Activated CD4-positive, alpha-beta T cell treated with anti-CD3 and anti-CD28 coated beads, Interleukin-10, Interleukin-2, amounts not matched to agents 100 ng/mL and 50 ng/mL, durations not matched to agents 16 hours and 8 hours (primary cell): Measurements from ENCODE around the gene LDB3.

Experiments
- DNase-seq: peaks from one replicate; pipeline ENCODE4 v3.0.0-alpha.2; 2020

The LDB3 gene

DNA sequence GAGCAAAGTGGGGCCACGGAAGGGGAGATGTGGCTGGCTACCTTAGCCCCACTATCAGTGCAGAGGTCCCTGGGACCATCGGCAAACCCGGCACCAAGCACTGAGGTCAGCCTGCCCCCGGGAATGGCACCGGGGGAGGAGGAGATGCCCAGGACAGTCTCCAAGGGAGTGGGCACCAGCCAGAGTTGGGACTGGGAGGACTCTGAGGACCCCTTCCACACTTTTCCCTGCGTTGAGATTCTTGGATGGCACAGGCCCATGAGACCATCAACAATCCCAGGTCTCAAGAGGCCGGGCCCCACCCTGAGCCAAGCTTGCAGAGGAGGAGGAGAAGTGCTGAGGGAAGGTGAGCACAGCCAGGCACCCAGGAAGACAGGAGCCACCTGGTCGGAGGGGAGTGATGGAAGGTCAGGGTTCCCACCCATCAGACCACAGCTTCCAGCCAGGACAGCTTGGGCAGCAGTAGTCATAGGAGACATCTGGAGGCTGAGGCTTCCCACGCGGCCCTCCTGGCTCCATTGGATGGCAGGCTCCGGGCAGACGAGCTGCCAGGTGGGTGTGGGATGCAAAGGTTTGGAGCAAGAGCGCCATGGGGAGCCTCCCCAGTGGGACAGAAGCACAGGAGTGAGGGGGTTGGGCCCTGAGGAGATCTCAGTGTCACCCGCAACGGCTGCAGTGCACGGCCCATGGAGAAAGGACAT lies 16.5 kb upstream of the LDB3 start:
- no peak for DNase-seq

DNA sequence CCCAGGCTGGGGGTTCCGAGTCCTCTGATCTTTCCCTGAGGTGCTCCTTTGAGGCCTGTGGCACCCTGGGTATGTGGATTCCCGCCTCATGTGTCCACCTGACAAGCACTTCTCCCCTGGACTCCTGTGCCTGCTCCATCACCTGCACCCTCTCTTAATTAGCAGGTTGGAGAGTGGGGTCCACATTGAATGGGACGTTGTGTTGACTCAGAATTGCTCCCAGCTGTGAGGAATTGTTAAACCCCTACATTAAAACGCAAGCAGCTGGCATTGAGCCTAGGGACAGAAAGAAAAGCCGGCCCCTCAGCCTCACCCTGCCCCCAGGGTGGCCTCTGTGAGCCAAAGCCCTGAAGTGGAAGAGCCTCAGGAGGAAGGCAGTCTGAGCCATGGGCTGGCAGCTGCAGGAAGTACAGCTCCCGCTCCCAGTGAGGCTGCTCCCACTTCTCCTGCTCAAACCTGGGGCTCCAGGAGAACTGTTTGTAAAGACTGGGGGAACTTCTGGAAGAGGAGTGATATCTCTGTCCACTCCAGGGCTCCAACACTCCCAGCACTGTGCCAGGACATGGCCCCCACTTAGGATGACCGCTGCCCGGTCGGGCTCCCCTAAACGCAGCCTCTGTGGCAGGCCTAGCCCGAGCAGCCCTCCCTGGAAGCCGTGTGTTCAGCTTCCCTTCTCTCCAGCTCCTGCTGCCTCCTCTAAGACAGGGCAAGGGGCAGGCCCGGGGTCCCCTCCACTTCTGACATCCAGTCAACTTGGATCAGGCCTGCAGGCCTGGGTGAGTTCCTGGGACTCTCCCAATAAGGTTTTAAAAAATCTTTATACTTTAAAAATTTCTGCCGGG lies 15.7 kb upstream of the LDB3 start:
- DNase-seq, result no peak

DNA sequence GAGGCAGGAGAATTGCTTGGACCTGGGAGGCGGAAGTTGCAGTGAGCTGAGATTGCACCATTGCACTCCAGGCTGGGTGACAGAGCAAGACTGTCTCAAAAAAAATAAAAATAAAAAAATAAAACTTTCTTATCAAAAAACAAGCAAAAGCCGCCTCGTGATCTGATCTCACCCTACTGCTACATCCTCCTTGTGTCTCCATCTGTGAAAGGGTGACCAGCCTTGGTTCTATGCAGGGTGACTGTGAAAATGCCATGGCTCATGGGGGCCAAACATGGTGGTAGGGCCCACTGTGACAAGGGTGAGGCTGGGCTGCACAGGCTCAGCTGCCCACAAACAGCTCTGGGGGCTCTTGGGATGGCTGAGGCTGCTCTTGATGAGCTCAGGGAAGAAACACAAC lies 14.9 kb upstream of the LDB3 start:
- DNase-seq, result no peak

DNA sequence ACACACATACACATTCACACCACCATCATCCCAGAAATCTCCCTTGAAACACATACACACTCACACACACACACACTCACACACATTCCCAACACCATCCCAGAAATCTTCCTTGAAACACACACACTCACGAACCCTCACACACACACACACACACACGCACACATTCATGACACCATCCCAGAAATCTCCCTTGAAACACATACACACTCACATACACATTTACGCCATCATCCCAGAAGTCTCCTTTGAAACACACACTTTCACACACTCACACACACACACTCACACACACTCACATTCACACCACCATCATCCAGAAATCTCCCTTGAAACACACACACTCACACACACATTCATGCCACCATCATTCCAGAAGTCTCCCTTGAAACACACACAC lies 14.3 kb upstream of the LDB3 start:
- DNase-seq, result no peak

DNA sequence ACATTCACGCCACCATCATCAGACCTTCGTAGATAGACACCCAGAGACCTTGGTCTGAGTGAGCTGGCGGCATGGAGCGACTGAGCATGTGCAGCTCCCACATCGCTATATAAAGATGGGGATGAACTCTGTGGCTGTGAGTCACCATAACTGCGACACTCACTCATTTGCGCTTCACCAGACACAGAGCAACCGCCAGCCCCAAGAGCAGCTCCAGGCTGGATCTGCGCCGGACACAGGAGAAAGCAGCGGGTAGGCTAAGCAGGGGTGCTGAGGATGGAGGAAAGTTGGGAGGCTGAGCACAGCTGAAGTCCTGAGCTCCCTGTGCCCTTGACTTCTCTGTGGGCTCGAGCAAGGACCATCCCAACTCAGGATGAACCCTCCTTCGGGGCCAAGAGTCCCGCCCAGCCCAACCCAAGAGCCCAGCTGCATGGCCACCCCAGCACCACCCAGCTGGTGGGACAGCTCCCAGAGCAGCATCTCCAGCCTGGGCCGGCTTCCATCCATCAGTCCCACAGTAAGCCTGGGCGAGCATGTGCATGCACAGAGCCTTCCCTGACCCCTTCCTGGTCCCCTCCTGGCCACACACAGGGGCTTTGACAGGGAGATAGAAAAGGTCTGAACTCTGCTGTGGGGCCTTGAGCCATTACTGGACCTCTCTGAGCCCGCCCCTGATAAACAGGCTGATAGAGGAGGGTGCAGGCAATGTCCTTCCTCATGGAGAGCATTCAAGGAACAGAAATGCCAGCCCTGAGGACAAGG lies 13.7 kb upstream of the LDB3 start, which contains the start of gene OPN4:
OPN4 (plus strand) TSS at position 137 of the 762 bp plus-strand sequence; CDS start at position 374, 237 bp downstream.
- no peak for DNase-seq

DNA sequence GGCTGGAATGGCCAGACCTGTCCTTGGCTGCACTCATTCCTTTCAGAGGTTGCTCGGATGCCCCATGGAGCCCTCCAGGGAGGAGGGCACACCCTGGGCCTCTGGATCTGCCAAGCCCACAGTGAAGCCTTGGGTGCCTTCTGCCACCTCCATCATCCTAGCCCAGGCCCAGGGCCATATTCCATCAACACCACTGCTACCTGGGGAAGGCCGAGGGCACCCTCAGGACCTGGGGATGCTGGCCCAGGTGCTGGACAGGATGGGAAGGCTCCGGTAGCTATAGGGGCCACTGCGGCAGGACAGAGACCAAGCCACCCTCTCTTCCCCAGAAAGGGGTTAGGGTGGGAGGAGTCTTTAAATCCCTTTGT lies 13.2 kb upstream of the LDB3 start:
- DNase-seq, result no peak

DNA sequence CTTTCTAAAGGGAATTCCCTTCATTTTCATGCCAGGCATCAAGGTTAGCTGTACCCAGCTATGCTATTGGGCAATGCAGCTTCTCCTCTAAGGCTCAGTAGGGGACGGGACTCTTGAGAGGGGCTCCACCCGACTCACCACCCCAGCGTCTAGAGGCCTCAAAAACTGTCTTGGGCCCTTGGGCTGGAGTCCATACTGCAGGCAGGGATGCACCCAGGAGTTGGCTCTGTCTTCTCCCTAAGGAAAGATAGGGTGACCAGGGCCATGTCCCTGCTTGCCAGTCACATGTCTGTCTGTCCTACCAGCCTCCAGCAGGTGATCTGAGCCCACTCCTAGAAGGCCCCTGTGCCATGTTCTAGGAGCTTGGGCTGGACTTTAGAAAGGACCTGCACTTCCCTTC lies 12.7 kb upstream of the LDB3 start:
- DNase-seq, result no peak

DNA sequence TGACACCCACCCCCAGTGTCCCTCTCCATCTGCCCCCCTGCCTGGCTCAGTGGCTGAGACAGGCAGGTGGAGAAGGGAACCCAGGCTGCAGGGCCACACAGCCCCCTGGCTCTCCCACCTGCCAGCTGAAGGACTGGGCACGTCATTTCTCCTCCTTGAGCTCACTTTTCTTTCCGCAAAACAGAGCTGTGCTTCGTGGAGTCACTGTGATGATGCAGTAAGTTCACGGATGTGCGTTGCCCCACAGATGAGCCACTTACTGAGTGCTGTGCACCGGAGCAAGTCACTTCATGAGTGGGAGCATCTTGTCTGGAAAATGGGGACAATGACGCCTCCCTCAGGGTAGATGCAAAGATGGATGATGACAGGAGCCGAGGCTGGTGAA lies 11.3 kb upstream of the LDB3 start:
- no peak for DNase-seq

DNA sequence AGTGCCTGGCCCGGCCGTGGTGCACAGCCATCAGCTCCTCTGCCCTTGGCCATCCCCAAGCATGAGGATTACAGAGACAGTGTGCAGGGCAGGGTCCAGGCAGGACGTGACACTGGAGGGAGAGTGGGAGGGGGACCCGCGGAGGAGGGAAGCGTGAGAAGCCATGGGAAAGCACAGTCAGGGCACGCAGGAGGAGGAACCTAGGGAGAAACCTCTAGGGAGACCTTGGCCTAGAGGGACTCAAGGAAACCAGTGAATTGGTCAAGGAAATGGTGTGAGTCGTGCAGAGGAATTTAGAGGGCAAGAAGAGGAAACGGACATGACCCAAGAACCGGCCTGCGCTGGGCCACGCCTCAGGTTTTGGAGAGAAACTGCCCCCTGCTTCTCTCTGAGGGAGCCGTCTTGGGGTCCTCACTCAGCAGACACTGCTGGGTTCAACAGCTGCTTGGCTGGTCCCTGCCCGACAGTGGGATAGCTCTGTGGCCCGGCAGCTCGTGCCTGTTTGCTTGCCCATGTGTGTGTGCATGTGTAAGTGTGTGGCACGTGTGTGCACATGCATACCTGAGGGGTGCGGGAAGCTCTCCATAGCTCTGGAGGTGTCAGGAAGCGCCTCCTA lies 10.8 kb upstream of the LDB3 start:
- no peak for DNase-seq

DNA sequence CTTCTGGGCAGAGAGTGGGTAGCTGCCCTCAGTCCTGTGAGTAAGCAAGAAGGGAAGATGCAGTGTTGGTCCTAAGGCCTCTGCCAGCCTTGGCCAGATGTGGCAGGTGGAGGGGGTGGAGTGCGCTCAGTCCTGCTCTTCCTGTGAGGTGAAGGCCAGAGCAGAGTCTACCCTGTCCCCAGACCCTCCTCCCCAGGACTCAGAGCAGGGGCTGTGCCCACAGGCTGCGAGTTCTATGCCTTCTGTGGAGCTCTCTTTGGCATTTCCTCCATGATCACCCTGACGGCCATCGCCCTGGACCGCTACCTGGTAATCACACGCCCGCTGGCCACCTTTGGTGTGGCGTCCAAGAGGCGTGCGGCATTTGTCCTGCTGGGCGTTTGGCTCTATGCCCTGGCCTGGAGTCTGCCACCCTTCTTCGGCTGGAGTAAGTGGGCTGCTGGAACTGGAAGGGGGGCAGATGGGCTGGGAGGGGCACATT lies 10.0 kb upstream of the LDB3 start:
- no peak for DNase-seq

DNA sequence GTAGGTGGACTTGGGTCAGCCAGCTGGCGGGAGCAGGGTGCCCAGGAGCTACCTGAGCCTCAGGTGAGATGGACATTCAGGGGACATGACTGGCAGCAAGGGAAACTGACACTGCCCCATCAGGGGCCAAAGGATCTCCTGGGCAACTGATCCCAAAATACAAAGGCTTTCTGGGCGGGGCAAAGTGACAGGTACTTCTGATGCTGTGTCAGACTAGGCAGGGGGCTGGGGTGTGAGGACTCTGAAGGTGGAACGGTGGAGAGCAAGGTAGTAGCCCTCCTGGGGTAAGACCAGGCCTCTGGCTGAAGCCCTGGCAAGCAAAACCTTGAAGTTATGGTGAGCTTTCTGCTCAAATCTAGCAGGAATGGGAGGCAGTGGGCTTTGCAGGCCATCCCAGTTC lies 9.6 kb upstream of the LDB3 start:
- no peak for DNase-seq

DNA sequence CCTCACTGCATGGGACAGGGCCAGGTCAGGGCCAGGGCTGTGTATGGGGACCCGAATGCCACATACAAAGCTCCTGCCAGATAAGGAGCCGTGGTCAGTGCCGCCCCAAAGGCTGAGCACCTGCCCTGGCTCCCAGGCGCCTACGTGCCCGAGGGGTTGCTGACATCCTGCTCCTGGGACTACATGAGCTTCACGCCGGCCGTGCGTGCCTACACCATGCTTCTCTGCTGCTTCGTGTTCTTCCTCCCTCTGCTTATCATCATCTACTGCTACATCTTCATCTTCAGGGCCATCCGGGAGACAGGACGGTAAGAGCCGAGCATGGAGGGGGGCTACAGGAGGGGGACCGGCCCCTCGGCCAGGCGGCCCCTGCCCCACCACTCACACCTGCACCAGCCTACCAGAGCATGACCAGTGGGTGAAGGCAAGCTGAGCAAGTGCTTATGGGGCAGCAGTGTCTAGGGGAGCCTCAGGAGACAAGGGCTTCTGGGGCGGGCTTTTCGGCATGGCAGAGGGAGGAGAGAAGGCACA lies 9.1 kb upstream of the LDB3 start:
- no peak for DNase-seq

DNA sequence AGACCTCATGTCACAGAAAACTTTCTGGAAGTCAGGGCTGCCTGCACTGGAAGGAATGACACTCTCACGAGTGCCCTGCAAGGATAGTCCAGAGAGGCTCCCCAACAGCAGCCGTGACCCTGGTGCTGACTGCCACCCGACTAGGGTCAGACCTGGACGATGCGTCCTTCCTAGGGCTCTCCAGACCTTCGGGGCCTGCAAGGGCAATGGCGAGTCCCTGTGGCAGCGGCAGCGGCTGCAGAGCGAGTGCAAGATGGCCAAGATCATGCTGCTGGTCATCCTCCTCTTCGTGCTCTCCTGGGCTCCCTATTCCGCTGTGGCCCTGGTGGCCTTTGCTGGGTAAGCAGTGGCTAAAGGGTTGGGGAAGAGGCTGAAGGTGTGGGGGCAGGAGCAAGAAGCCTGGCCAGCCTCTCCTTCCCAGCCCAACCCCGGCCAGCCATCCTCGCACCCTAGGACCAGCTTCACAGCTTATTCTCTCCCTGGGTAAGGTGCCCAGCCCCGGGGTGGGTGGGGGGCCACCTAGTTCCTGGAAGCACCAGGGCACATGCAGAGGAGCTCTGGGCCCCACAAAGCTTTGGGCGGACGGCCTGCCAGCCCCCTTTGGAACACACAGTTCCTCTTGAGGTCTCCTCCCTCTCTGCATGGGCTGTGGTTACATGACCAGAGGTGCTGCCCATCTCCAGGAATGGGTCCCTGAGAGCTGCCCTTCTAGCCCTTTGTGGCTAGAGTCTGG lies 8.4 kb upstream of the LDB3 start:
- no peak for DNase-seq

DNA sequence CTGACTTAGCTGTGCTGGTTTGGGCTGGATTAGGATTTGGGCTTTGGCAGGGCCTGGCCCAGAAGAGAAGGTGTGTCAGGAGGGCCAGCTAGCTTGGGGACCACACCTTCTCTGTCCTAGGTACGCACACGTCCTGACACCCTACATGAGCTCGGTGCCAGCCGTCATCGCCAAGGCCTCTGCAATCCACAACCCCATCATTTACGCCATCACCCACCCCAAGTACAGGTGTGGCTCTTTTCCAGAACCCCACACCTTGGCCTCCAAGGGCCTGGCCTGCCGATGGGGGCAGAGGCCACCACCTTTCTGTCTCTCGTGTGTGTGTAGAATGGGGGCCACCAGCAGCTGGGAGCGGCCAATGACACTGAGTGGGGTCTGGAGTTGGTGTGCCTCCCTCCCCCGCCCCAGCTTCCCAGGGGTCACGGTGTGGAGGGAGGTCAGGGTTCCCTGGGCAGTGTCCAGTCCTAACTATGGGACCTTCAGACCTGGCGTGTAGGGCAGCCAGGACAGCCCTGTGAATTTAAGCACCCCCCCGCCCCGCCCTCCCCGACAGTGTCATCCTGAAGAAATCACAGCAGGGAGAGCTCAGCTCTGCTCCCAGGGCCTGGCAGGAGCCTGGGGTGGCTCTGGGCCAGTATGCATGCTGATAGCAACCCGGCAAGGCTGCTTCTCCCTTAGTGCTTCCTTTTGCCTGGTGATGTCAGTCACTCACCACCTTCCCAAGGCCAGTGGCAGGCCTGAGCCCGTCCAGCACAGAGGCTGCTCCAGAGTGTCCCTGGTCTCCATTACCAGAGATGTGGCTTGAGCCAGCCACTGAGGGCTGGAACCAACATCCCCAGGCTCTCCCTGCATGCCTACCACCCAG lies 6.9 kb upstream of the LDB3 start:
- DNase-seq, result no peak

DNA sequence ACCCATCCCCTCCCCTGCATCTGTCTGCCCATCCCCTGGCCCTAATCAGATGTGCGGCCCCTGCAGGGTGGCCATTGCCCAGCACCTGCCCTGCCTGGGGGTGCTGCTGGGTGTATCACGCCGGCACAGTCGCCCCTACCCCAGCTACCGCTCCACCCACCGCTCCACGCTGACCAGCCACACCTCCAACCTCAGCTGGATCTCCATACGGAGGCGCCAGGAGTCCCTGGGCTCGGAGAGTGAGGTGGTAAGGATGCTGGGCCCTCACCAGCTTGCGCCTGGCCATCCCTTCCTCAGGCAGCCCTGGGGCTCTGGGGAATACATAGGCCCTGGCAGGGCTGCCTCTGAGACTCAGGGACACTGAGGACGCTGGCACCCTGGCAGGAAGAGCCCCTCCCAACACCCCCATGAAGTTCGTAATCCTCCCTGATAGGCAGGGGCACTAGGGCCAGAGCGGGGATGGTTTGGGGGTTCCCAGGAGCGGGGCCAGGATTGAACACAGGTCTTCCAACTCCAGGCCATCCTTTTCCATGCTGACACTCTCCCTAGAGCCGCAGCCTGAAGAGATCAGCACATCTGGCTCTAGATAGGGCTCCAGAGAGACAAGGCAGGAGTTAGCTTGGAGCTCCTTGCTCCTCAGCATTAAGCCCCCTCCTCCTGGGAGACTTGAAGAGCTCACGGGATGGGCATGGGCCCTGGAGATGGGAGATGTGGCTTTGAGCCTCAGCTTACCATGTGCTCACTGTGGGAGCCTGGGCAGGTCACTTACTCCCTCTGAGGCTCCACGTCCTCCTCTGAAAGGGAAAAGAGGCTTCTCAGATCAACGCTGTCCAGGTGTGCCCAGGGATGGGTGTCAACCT lies 5.9 kb upstream of the LDB3 start:
- no peak for DNase-seq

DNA sequence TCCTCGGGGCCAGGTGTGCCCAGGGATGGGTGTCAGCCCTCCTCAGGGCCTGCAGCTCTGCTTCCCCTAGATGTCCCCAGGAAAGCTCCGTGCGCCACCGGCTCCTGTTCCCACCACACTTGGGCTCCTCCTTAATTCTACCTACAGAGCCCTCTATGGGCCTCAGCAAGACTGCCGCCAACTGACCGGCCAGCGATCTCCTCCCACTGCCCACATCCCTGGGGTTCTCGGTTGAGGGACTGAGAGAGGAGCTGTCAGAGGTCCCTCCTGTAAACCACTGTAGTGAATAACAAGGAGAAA lies 5.3 kb upstream of the LDB3 start:
- DNase-seq, result no peak

DNA sequence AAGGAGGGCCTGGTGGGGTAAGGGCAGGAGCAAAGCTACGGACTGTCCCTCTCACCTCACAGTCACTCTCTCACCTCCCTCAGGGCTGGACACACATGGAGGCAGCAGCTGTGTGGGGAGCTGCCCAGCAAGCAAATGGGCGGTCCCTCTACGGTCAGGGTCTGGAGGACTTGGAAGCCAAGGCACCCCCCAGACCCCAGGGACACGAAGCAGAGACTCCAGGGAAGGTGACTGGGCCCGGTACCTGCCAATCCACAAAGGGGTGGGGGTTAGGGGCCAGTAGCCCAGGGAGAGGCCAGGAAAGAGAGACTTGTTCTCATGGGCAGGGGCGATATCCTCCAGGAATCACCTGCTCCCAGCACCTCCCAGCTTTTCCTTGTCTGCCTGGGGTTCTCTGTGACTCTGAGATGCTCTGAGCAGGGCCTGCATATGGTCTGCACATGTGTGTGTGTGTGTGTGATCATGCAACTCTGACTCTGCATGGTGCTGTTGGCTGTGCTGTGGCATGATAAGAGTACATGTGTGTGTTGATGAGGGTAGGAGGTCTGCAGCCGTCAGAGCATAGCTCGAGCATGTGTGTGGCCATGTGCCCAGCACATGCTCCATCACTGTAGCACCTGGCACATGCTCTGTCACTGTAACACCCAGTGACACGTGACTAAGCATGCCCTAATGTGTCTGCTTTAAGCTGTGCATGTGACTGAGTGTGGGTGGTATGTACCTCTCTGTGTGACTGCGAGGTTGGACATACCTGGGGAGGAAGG lies 4.6 kb upstream of the LDB3 start:
- DNase-seq, result no peak

DNA sequence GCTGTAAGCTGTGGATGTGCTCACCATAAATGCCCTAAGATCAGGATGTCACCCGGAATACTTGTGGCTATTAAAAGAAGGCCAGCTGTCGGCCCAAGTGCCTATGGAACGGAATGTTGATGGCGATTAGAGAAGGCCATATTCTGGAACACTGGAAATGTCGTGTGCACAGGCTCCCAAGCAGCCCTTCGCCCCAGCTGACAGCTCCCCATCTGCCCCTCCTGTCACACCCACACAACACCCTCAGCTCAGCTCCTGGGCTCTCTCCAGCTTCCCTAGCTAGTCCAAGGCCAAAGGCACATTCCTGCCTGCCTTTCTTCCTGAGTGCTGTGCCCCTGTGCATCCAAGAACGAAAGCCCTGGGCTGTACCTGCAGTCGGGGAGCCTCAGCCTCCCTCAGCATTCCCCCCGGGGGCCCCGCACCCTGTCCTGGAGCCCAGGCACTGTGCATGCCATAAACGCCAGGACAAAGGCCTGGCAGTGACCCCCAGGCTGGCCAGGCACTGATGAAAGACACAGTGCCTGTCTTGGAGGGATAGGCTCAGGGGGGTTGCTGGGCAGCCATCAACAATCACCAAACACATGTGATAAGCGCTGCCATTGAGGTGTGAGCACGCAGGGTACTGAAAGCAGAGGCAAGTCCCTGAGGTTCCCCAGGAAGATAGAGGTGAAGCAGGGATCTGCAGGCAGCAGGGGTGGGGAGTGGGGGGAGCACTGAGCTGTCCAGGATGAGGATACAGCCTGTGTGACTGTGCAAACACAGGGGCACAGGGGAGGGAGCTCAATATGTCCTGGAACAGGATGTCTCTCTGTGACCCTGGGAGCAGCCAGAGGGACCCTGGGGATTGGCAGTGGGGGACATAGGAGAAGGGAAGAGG lies 3.7 kb upstream of the LDB3 start:
- no peak for DNase-seq

DNA sequence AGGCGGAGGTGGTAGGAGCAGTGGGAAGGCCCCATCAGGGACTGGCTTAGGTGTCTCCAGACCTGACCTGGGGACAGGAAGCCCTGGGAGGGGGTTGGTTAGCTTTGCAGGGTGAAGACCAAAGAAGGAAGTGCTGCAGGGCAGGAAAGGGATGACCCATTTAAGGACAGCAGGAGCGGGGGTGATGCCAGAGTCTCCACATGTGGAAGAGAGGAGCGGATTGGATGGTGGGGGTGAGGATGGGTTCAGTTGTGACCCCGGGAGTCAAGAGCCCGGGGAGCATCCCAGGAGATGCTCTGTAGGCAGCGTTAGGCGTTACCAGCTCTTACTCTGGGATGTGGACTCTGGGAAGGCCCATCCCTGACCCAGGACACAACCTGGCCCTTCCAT lies 3.1 kb upstream of the LDB3 start:
- DNase-seq, result no peak
